H1 (cell line): ENCODE results near the gene TUBB2B. TPM values are rescaled to one million over a fixed set of nuclear protein-coding genes. Genes with fewer than 3 reads are reported as not detected.
"Not testable (repeated sequence)": the region's sequence is repeated elsewhere in the genome, so short reads cannot be mapped to it uniquely, and the experiment has no call there.

Source experiments
- CTCF ChIA-PET: fragments of 300-600 bp; sonication (Branson Sonifier 250); formaldehyde crosslinking; loops from one replicate; lab custom pipeline; 2021; ENCODE audit not compliant: partially characterized antibody; lab: Charles Lee
- POLR2A ChIA-PET: fragments of 300-600 bp; sonication (Branson Sonifier 250); formaldehyde crosslinking; loops from one replicate; lab custom pipeline; 2021; ENCODE audit warnings: inconsistent platforms; ENCODE audit not compliant: partially characterized antibody; lab: Charles Lee
- DNase-seq, 2 experiments: peaks; one replicate each; pipeline versions ENCODE4 v3.0.0 to v3.0.0-alpha.2; 2010 to 2022; ENCODE audit warnings: low spot score in 2 of 2, low read depth in 1 of 2, mixed read lengths in 1 of 2
- FAIRE-seq: peaks from 2 replicates; lab custom pipeline; 2011; peaks lifted over from hg19 to GRCh38; lab: Jason Lieb, UNC
- H2AFZ ChIP-seq: 2 replicates; pipeline ENCODE4 v1.8.1; 2012; ENCODE audit warnings: low read length, inconsistent platforms
- H2AK5ac ChIP-seq: 2 replicates; pipeline ENCODE4 v1.6.1; 2013; ENCODE audit warnings: low read depth, low read length
- H2BK120ac ChIP-seq: replicated peaks from 2 replicates; pipeline ENCODE3; 2013; ENCODE audit warnings: low read depth, low read length, inconsistent platforms
- H2BK12ac ChIP-seq: 2 replicates; pipeline ENCODE4 v1.6.1; 2013; ENCODE audit warnings: low read depth, low read length
- H2BK15ac ChIP-seq: 2 replicates; pipeline ENCODE4 v1.6.1; 2013; ENCODE audit warnings: low read length
- H2BK20ac ChIP-seq: 2 replicates; pipeline ENCODE4 v1.6.1; 2013; ENCODE audit warnings: low read length
- H2BK5ac ChIP-seq: 2 replicates; pipeline ENCODE4 v1.6.1; 2013; ENCODE audit warnings: low read depth, low read length
- H3K14ac ChIP-seq: 2 replicates; pipeline ENCODE4 v1.6.1; 2013; ENCODE audit warnings: inconsistent platforms; ENCODE audit not compliant: insufficient read length
- H3K18ac ChIP-seq: 2 replicates; pipeline ENCODE4 v1.6.1; 2013; ENCODE audit warnings: low read length; ENCODE audit errors: extremely low read depth
- H3K23ac ChIP-seq: 2 replicates; pipeline ENCODE4 v1.6.1; 2013; ENCODE audit warnings: inconsistent platforms; ENCODE audit not compliant: insufficient read length
- H3K23me2 ChIP-seq: 2 replicates; pipeline ENCODE4 v1.6.1; 2013; ENCODE audit warnings: low read depth, low read length
- H3K27ac ChIP-seq: 2 replicates; pipeline ENCODE4 v1.6.1; 2011; ENCODE audit warnings: low read depth, low read length, inconsistent platforms
- H3K27me3 ChIP-seq, 4 experiments: replicated peaks in 1 of 4; 1 replicate in 1 of 4; 2 replicates in 3 of 4; pipeline versions ENCODE4 v1.6.1 to v1.8.1; 2011 to 2013; ENCODE audit warnings: low read length in 3 of 4, mild to moderate bottlenecking in 3 of 4, inconsistent platforms in 2 of 4, mixed read lengths in 2 of 4, moderate library complexity in 1 of 4; ENCODE audit not compliant: control insufficient read depth in 3 of 4, insufficient read depth in 3 of 4; ENCODE audit errors: extremely low read depth in 1 of 4
- H3K36me3 ChIP-seq, 4 experiments: 2 replicates each; pipeline versions ENCODE4 v1.6.1 to v1.8.1; 2011 to 2013; ENCODE audit warnings: mild to moderate bottlenecking in 4 of 4, low read length in 3 of 4, moderate library complexity in 2 of 4, control low read depth in 1 of 4, inconsistent platforms in 1 of 4; ENCODE audit not compliant: insufficient read depth in 4 of 4, control insufficient read depth in 2 of 4
- H3K4ac ChIP-seq: replicated peaks from 2 replicates; pipeline ENCODE3; 2013; ENCODE audit warnings: low read length, low read depth, mixed read lengths, inconsistent platforms; ENCODE audit not compliant: insufficient read length
- H3K4me1 ChIP-seq, 4 experiments: replicated peaks in 1 of 4; 1 replicate in 1 of 4; 2 replicates in 3 of 4; pipeline versions ENCODE4 v1.6.1 to v1.8.1; 2011 to 2013; ENCODE audit warnings: low read length in 3 of 4, inconsistent platforms in 2 of 4, mixed read lengths in 1 of 4; ENCODE audit not compliant: insufficient read depth in 4 of 4, control insufficient read depth in 3 of 4
- H3K4me2 ChIP-seq, 2 experiments: 2 replicates each; pipeline versions ENCODE4 v1.6.1 to v1.8.1; 2011 to 2013; ENCODE audit warnings: low read depth in 2 of 2, low read length in 2 of 2, control low read depth in 1 of 2, inconsistent platforms in 1 of 2, mild to moderate bottlenecking in 1 of 2; ENCODE audit not compliant: insufficient read depth in 1 of 2
- H3K4me3 ChIP-seq, 4 experiments: fragments of 200-600, 300-600 bp in 1 of 4; sonication (generic), shearing (Covaris generic), sonication (Bioruptor Twin) in 1 of 4; 2 replicates each; pipeline versions ENCODE4 v1.5.1 to v1.8.1; 2011 to 2016; ENCODE audit warnings: low read length in 4 of 4, low read depth in 3 of 4, control low read depth in 2 of 4, inconsistent platforms in 2 of 4, mild to moderate bottlenecking in 2 of 4, mixed read lengths in 1 of 4, moderate library complexity in 1 of 4; ENCODE audit not compliant: insufficient read depth in 2 of 4; ENCODE audit errors: extremely low read depth in 1 of 4
- H3K56ac ChIP-seq: replicated peaks from 2 replicates; pipeline ENCODE3; 2013; ENCODE audit warnings: low read depth, mild to moderate bottlenecking, mixed read lengths, low read length, inconsistent platforms; ENCODE audit not compliant: insufficient read length
- H3K79me1 ChIP-seq: 2 replicates; pipeline ENCODE4 v1.6.1; 2013; ENCODE audit warnings: low read depth, low read length, control low read depth
- H3K79me2 ChIP-seq, 2 experiments: 2 replicates each; pipeline versions ENCODE4 v1.6.1 to v1.8.1; 2012 to 2013; ENCODE audit warnings: low read length in 2 of 2, mild to moderate bottlenecking in 2 of 2, inconsistent platforms in 1 of 2; ENCODE audit not compliant: insufficient read depth in 2 of 2, control insufficient read depth in 1 of 2
- H3K9ac ChIP-seq, 4 experiments: replicated peaks in 1 of 4; 1 replicate in 1 of 4; 2 replicates in 3 of 4; pipeline versions ENCODE4 v1.6.1 to v1.8.1; 2011 to 2013; ENCODE audit warnings: low read depth in 3 of 4, low read length in 3 of 4, control low read depth in 2 of 4, mild to moderate bottlenecking in 2 of 4, moderate library complexity in 2 of 4, inconsistent platforms in 1 of 4; ENCODE audit errors: extremely low read depth in 1 of 4
- H3K9me3 ChIP-seq, 2 experiments: 2 replicates each; pipeline versions ENCODE4 v1.6.1 to v1.8.1; 2012 to 2013; ENCODE audit warnings: mild to moderate bottlenecking in 2 of 2, moderate library complexity in 2 of 2, control low read depth in 1 of 2, inconsistent platforms in 1 of 2, low read depth in 1 of 2, low read length in 1 of 2, mixed read lengths in 1 of 2; ENCODE audit not compliant: insufficient read depth in 2 of 2
- H4K20me1 ChIP-seq, 2 experiments: replicated peaks in 1 of 2; 2 replicates each; pipeline versions ENCODE3 to v1.8.1; 2011 to 2013; ENCODE audit warnings: inconsistent platforms in 2 of 2, low read length in 2 of 2, mild to moderate bottlenecking in 1 of 2; ENCODE audit not compliant: insufficient read depth in 2 of 2, control insufficient read depth in 1 of 2
- H4K5ac ChIP-seq: 2 replicates; pipeline ENCODE4 v1.6.1; 2013; ENCODE audit warnings: low read length, low read depth, mixed read lengths, inconsistent platforms; ENCODE audit not compliant: insufficient read length
- H4K8ac ChIP-seq: 2 replicates; pipeline ENCODE4 v1.8.0; 2013; ENCODE audit warnings: mild to moderate bottlenecking, moderate library complexity, low read length, inconsistent platforms; ENCODE audit not compliant: insufficient read depth; ENCODE audit errors: extremely low read depth
- H4K91ac ChIP-seq: replicated peaks from 2 replicates; pipeline ENCODE3; 2013; ENCODE audit warnings: low read length, mixed read lengths, inconsistent platforms; ENCODE audit not compliant: insufficient read length
- WGBS, 2 experiments: shearing (Covaris generic) in 1 of 2; methylation state at CpG; one replicate each; pipeline versions ENCODE4 v1.1.6 to v1.1.7; 2013 to 2015; ENCODE audit warnings: low lambda C conversion rate in 2 of 2, mixed read lengths in 2 of 2, inconsistent platforms in 1 of 2, low coverage in 1 of 2, missing lambda C conversion rate in 1 of 2; ENCODE audit not compliant: insufficient replicate concordance in 2 of 2, insufficient coverage in 1 of 2, insufficient read length in 1 of 2; ENCODE audit errors: extremely low coverage in 1 of 2, missing lambda C conversion rate in 1 of 2; 5-methylcytosine and 5-hydroxymethylcytosine counted together
- polyA plus RNA-seq, 7 experiments: library from polyadenylated mRNA; depleted of rRNA in 3 of 7; stranded (reverse) in 5 of 7; unstranded in 2 of 7; fragments of >200 nt in 5 of 7; fragments of 200-250 nt in 2 of 7; gene quantifications; 1 replicate in 5 of 7; 2 replicates in 1 of 7; 4 replicates in 1 of 7; pipeline versions ENCODE4 v1.2.1 to v1.2.3, GENCODE V29; 2011 to 2013; ENCODE audit warnings: missing spikeins in 2 of 7, mixed read lengths in 2 of 7
- total RNA-seq: library from RNA; stranded (reverse); fragmentation: NEBNext Ultra II Directional; extraction: Animal tissue kit (Norgen Biotek cat#: 25700); gene quantifications from 2 replicates; pipeline ENCODE4 v1.2.1, GENCODE V29; 2021

Gene TUBB2B
- total and polyA plus RNA-seq, 2 of the 8 experiments (the other 6 are each of a cell fraction or from before 2014, with no cell fraction given) = 612 to 722 TPM

DNA sequence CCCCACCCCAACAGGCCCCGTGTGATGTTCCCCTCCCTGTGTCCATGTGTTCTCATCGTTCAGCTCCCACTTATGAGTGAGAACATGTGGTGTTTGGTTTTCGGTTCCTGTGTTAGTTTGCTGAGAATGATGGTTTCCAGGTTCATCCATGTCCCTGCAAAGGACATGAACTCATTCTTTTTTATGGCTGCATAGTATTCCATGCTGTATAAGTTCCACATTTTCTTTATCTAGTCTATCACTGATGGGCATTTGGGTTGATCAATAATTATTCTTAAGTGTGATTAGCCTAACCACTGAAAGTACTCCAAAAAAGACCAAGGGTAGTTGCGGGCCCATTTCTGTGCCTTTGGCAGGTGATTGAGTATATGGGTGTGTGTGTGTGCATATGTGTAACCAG lies 14.3 kb upstream of the TUBB2B start:
- H2AFZ ChIP-seq, H2BK15ac ChIP-seq, H2BK12ac ChIP-seq, H3K23me2 ChIP-seq, H3K4me1 ChIP-seq, H2BK120ac ChIP-seq, H3K27ac ChIP-seq, H3K79me2 ChIP-seq, H2BK20ac ChIP-seq, DNase-seq, H3K79me1 ChIP-seq, FAIRE-seq, H4K5ac ChIP-seq, H2AK5ac ChIP-seq, H4K8ac ChIP-seq, H3K9ac ChIP-seq, H4K20me1 ChIP-seq, H3K36me3 ChIP-seq, H3K14ac ChIP-seq, H3K56ac ChIP-seq, H3K4me2 ChIP-seq, H3K18ac ChIP-seq, H3K4ac ChIP-seq, H3K4me3 ChIP-seq, H3K27me3 ChIP-seq, H4K91ac ChIP-seq, POLR2A ChIA-PET, H2BK5ac ChIP-seq, H3K9me3 ChIP-seq, H3K23ac ChIP-seq: not testable (repeated sequence)
- CTCF ChIA-PET = interaction anchor here (17.3 kb wide), 1 partner anchor 10 kb away, joined by 263 read pairs; no protein-coding TSS in a partner anchor
- WGBS, 2 experiments = 97% methylated on average over 2 of the region's 4 CpGs; no CpG with 5 or more reads in 1 of the 2 experiments
